ENCODE results near the gene CBLL1.

Gene CBLL1

GRCh38 chr7:107744345-107744750 is 406 bp downstream of the CBLL1 start:
- no peak for DNase-seq

- DNase-seq: no peak
Observed at GRCh38 chr7:107746006-107746405, 2.1 kb downstream of the CBLL1 start.

- DNase-seq: no peak
Observed at GRCh38 chr7:107751113-107751512, 7.2 kb downstream of the CBLL1 start.

- DNase-seq: no peak
Observed at GRCh38 chr7:107754642-107755041, 10.7 kb downstream of the CBLL1 start.

GRCh38 chr7:107758667-107759066 is 14.7 kb downstream of the CBLL1 start:
- DNase-seq: no peak

DNA sequence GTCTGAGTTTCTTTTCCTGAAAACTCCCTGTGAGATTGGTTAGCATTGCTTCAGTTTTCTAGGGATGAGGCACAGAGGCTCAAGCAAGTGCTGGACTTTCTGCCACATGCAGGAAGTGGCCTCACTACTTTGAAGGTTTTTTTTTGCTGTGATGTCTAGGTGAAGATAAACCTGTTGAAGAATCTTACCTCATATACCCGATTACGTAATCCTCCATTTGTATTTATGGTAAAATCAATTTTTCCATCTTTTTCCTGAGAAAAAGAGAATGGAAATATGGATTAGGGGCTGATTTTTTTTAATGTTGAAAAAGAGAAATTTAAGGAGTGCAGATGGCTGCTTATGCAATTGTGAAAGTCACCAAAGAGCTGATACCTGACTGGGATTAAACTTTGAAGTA is 23.4 kb downstream of the CBLL1 start:
- no peak for DNase-seq

DNA sequence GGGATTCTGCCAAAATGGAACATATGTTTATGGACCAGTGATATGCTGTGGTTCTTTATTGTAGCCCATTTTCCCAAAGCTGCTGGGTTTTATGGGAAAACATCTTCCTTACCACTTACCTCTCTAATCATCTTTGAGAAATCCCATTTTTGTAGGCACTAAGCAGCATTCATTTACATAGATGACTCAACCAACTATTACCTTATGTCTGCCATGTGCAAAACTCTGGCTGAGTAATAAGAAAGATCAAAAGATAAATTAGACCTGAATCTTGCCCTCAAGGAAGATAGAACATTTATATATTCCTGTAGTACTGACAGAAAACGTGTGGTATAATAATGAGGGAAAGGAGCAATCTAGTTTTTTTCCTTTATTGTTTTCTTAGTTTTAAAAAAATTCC is 24.3 kb downstream of the CBLL1 start:
- no peak for DNase-seq

DNA sequence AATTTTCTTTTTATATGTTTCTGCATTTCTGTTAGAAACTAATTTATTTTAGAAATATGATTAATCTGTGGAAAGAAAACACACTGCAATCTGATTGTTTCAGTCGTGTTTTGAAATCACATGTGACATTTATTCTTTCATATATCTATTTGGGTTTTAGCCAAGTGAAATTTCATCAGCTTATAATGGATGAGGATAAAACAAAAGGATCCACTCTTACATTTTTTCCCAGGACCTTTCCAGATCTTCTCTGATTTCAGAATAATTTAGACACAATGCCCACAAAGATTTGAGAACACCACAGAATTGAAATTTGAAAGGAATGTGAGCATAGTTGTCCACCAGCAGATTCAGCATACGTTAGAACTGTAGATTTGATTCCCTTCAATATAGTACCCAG is 29.1 kb downstream of the CBLL1 start:
- no peak for DNase-seq

GRCh38 chr7:107777702-107778101 is 33.8 kb downstream of the CBLL1 start:
- no peak for DNase-seq

DNA sequence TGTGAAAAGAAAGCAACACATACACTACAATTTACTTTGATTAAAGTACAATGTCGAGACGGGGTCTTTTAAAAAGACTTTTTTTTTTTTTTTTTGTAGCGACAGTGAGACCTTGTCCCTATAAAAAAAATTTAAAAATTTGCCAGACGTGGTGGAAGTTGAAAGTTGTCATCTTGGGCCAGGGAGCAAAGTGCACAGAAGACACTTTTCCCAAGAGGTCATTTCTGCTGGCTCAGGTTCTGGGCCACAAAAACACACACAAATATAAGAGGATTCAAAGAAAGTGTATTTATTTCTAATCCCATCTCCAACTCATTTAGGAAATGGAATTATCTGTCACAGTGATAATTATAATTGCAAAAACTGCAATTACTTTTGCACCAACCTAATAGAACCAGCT is 34.3 kb downstream of the CBLL1 start:
- no peak for DNase-seq

DNA sequence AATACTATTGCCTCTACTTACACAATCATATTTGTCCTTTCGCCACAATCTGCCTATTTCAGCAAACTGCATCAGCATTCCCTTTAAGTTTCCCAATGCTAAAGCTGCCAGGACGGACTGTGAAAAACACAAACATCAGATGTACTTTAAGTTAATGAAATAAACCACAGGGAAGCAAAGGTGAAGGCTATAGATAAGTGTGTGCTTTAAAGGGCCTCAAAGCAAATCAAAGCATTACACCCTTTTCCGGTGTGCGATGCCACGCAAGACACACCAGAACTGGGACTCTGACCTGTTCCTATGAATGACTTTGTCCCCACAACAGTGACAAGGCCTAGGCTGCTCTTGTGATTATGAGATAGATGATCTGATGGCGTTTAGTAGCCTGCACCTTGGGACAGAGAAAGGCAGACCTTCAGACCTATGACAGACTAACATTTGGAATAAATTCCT is 35.7 kb downstream of the CBLL1 start:
- no peak for DNase-seq

DNA sequence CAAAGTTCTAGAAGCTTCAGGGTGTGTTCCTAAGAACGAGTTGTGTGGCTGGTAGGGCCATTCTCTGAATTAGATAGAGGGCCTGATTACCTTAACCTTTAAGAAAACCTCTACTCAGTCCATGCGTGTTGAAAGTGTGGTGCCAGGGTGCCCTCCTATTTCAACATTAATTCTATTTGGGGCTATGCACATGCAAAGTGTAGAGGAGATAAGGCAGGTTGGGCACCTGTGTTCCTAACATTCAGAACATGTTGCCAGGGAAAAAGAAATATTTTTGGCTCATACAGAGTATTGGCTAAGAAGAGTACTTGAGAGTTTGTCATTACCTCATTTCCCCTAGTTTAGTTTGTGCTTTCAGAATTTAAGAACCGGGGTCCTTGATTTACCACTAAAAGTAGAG is 38.4 kb downstream of the CBLL1 start:
- no peak for DNase-seq

- DNase-seq: no peak
Observed at GRCh38 chr7:107783648-107784047, 39.7 kb downstream of the CBLL1 start.

DNA sequence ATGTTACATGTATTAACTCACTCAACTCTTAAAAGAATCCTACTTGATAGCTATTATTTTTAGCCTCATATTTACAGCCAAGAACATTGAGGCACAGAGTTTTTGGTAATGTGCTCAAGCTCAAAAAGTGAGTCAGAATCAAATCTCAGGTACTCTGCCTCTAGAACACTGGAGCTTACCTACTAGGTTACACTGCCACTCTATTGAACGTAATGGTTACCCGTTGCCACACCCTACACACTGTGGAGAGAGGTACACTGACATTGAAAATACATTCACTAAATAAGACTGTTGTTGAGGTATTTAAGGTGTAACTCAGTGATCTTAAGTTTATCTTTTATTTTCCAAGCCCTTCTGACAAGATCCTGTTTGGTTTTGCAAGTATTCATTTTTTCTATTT is 41.2 kb downstream of the CBLL1 start:
- no peak for DNase-seq

DNA sequence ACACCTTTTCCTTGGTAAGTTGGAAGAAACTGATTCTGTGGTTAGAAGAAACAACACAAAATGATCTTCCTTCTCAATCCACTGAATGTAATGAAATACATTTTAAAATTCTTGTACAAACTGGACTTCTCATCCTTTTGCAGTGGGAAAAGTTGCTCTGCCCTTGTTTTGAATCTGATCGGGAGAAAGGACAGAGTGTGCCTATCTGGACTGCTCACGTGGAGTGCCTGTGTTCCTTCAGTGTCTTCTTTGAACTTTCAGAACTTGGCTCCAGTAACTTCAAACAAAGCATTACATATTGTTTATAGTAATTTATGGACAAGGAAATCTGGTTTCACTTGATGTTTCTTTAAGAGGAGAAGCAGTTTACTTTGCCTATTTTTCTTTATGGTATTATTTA is 42.0 kb downstream of the CBLL1 start:
- no peak for DNase-seq

DNA sequence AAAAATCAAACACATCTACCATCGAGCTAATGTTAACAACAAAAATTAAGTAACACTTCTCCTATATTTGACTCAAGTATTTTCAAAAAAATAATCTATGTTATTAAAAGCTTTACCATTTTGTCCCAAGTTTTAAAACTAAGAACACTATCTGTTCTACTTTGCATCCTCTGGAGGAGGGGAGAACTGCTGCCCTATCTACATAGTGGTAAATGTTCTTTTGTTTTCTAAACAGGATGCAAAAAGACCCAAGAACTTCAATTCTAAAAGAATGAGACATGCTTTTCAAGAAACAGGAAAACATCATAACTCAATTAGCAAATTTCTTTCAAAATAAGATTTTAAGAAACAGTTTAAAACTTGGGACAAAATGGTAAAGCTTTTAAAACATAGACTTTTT is 44.3 kb downstream of the CBLL1 start:
- DNase-seq: no peak

DNA sequence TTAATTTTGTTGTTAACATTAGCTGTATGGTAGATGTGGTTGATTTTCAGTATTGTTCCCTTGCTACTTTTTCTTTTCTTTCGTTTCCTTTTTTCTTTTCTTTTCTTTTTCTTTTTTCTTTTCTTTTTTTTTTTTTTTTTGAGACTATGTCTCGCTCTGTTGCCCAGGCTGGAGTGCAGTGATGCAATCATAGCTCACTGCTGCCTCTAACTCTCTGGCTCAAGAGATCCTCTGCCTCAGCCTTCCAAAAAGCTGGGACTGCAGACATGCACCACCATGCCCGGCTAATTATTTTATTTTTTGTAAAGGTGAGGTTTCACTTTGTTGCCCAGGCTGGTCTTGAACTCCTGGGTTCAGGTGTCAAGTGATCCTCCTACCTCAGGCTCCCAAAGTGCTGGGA is 44.7 kb downstream of the CBLL1 start:
- DNase-seq: no peak

DNA sequence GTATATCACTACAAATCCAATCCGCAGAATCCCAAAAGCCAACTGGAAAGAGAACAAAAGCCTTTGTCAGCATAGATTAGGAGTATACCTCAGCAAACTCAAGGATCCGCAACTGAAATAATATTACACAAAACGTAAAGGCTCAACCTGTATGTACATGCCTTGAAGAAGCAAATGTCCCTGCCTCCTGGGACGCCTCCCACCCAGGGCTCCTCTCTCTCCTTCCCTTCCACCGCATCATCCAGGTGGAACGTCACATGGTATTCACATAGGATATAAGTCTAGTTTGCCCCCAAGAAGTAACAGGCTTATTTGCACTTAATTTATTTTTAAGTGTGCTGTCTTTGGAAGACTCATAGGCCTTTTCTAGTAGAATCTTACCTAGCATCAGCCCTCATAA is 45.7 kb downstream of the CBLL1 start:
- no peak for DNase-seq

DNA sequence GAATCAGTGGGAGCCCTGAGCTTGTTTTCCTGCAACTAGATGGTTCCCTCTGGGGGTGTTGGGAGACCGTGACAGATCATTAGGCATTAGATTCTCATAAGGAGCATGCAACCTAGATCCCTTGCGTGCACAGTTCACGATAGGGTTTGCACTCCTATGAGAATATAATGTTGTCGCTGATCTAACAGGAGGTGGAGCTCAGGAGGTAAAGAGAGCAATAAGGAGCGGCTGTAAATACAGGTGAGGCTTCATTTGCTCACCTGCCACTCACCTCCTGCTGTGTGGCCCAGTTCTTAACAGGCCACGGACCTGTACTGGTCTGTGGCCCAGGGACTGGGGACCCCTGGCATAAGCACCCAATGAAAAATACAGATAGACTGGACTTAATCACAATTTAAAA is 48.4 kb downstream of the CBLL1 start:
- no peak for DNase-seq

DNA sequence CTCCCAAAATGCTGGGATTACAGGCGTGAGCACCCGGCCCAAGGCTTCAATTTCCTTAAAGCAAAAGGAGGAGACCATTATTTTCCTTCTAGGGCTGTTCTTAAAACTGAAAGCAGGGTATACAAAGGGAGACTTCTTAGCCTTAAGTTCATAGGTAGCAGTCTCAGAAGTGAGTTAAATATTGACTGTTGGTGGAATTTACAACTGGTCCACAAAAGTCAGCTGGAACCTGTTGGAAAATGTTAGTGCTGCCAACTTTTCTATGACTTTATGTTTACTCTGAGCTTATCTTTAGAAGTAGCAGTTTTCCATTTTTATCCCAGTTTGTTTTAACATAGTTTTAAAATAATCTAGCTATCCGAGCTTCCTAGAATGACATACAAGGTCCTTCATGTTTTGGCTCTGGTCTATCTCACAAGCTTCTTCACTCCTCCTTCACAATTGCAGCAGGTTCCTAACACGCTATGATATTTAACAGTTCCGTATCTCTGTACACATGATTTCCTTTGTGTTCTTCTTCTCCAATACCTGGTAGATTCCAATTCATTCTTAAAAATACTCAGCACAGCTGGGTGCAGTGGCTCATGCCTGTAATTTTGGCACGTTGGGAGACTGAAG is 55.8 kb downstream of the CBLL1 start:
- DNase-seq: no peak

DNA sequence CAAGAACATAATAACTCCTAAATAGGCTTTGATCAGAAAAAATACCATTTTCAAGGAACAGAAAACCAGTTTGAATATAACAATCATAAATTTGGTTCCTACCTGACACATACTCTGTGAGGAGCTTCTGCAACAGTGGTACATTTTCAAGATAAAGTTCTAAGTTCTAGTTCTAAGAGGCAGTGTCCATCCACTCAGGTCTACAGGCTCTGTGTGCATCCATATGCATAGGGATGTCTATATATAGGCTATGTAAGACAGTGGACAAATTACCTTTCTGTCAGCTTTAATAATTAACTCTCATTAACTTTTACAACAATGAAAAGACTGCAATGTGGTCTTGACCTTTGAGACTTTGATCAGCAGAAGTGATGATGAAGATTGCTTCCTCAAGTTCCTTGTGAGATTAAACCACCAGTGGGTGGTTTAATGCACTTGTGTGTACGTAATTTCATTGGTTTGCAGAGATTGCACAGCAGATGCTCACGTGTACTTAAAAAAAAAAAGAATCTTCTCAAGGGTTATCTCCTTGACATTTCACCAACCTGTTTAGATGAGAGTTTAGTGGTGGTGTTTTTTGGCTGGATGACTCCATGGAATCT is 59.2 kb downstream of the CBLL1 start, which contains the start of gene SLC26A3:
Gene SLC26A3, minus strand, starts transcription at position 215 of the 602 bp plus-strand sequence. CDS start 8,714 bp downstream, outside the sequence.
- no peak for DNase-seq

DNA sequence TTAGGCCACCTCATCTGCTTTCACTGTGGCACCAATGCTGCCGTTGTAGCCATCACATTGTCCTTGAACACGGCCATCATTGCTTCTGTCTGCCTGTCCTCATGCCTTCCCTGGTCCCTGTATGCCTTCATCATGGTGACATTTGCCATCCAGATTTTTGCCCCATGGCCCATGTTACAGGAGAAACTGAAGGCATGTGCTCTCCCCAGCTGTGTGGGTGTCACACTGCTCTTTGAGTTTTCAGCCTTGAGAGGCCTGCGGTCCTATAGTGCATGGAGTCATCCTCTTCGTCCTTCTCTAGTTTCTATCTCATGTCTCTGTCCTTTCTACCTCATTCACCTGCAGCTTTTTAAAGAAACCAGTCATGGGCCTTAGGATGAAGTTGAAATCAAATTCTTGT is 65.2 kb downstream of the CBLL1 start:
- DNase-seq: no peak

DNA sequence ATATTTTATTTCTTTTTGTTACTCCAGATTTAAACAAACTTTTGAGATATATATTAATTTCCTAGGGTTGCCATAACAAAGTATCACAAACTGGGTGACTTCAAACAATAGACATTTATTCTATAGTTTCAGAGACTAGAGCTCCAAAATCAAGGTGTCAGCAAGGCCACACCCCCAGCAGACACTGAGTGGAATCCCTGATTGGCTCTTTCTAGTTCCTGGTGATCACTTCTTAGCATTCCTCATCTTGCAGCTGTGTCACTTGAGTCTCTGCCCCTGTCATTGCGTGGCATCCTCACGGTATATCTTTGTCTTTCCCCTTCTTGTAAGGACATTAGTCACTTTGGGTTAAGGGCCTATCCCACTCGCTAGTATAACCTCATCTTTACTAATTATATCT is 66.7 kb downstream of the CBLL1 start:
- no peak for DNase-seq
